Ecto neural progenitor cell (in vitro differentiated cells): ENCODE results near the gene FAF2.
"Not testable (repeated sequence)": the region's sequence is repeated elsewhere in the genome, so short reads cannot be mapped to it uniquely, and the experiment has no call there.

Experiments
- DNase-seq: peaks from one replicate; pipeline ENCODE4 v3.0.0-alpha.2; 2018; ENCODE audit warnings: low spot score

Gene FAF2

DNA sequence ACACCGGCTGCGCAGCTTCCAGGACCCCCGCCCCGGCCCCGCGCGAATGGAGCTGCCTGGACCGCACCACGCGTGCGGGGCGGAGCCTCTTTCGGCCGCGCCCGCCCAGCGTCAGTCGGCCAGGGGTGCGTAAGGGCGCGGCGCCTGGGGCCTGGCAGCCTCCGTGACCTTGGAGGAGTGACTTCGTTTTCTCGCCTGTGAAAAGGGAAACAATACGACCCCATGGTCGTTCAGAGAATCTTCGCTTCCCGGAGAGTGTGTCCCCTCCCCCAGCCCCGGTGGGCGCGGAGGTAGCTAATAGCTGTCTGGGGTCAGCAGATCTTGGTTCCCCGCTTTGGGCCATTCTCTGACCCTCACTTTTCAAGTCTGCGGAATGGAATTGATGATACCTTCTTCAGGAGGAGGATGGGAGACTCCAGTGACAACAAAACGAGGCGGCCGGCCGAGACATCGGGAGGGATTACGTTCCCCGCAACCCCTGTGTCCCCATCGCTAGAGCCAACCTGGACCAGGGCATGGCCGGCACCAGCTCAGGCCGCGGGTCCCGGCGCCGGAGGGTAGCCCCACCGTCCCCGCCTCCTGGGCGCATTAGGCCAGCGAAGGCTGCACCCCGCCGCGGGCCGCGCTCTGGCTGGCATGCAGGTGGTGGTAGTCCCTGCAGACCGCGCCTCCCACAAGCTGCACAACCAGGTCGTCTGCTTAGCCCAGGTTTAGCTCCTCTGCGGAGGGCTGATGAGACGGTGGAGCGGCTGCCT, 95.4 kb downstream of the FAF2 start:
- peak; percentile 64 for DNase-seq

DNA sequence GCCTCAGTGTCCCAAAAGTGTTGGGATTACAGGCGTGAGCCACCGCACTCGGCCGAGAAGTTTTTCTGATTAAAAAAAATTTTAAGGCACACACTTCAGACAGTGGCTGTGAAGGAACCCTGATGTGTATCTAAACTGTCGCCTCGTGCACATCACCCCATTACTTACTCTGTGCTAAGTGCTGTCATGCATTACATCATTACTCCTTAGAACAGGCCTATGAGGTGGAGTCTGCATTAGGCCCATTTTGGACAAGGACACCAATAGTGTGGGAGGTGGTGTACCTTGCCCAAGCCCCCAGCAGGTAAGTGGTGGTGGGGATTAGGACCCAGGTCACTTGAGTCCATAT, 97.2 kb downstream of the FAF2 start:
- no peak for DNase-seq

DNA sequence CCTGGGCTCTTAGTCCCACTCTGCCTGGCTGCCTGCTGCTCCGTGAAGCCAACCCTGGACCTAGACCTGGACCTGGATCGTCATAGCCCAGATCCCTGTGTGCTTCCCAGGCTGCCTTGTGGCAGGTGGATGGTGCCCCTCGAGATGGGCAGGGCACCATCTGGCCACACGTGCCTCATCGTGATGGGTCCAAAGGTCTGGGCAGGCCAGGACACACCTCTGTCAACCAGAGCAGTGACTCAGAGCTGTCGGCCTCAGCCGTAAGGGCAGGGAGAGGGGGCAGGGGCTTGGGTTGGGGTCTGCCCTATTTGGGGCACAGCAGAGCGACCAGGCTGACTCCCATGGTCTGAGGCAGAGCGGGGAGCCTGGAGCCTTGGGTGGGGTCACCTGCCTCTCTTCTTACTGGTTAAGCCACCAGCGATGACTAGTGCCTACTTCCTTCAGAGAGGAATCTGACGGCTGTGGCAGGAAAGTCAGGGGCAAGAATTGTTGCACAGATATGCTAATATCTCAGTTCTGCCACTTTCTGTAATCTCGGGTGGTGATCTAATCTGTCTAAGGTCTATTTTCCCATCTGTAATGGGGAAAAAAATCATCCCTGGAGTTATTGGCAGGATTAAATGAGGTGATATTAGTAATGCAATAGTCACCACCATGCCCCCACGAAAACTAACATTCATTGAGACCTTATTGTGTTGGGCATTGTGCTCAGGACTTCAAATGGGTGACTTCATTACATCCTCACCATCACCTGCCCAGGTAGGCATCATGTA, 97.7 kb downstream of the FAF2 start:
- no peak for DNase-seq

DNA sequence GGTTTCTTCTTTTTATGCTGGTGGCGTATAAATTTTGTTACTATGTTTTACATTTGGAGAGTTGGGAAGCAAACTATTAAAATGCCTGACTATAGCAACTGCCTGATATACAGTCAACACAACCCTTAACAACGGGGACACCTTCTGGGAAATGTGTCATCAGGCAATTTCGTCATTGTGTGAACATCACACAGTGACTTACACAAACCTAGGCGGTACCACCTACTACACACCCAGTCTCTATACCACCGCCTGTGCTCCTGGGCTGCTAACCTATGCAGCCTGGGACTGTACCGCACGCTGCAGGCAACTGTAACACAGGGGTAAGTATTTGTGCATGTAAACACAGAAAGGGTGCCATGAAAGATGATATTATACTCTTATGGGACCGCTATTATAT, 99.6 kb downstream of the FAF2 start:
- no peak for DNase-seq

DNA sequence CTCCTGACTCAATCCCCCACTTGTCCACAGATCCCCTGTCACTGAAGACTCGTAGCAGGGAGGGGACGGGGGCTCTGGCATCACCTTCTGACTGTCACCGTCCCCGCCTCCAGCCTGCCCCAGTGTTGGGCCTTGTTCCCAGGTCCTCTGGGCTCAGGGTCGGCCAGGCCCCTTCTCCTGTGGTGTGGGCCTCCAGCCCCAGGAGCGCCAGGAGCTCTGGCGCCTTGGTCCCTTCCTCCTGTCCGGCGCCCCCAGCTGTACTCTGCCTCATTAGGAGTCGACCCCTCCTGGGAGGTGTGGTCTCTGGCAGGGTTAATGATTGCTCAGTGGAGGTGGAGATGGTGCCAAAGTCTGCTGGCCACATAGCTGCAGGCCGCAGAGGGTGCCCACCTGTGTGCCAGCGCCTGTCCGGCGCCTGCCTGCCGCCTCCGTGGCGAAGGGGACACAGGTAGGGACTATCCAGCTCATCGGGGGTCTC, 100.8 kb downstream of the FAF2 start, which contains the start of gene CDHR2:
Gene CDHR2, plus strand, starts transcription at position 376 of the 478 bp plus-strand sequence. CDS start 16,011 bp downstream, outside the sequence.
- DNase-seq: no peak

DNA sequence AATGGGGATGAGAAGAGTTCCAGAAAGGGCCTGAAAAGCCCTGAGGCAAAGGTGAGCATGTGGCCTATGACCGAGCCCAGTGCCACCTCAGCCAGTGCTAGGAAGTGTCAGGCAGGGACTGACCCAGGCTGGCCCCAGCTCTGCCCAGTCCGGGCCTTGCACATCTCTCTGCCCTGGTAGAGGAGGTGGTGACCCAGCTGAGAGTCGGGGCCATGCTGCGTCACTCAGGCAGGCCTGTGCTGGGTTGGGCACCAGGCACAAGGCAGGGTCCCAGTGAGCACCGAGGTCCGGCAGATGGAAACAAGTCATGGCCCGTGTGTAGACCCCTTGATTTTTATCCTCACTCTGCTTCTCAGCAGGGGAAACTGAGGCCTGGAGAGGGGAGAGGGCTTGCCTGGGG, 101.7 kb downstream of the FAF2 start:
- no peak for DNase-seq

DNA sequence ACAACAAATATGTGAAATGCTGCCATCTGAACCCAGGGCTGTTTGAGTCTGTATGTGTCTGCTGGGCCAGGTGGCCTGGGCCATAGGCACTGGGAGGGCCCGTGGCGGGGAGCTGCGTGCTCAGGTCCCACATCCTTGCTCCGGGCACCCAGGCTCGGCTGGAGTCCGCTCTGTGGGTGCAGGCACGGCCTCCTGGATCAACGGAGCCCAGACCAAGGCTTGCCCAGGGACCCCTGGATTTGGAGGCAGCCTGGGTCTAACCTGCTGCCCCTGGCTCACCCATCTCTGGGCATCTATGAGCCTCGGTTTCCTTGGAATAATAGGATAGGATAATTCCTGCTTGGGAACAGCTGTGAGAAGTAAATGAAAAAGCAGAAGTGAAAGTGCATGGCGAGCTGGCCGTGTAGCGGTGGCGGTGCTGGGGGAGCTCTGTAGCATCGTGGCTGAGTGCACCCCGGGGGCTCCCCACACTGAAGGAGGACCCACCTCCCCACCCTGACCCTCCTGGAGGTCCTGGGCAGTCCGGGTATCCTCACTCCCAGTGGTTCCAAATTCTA, 102.2 kb downstream of the FAF2 start:
- no peak for DNase-seq

DNA sequence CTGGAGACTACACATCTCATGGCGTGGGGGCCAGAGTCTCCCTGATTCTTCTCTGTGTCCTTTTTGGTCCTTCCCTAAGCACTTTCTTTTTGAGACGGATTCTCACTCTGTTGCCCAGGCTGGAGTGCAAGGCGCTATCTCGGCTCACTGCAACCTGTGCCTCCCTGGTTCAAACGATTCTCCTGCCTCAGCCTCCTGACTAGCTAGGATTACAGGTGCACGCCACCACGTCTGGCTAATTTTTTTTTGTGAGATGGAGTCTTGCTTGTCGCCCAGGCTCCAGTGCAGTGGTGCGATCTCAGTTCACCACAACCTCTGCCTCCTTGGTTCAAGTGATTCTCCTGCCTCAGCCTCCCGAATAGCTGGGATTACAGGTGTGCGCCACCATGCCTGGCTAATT, 102.8 kb downstream of the FAF2 start:
- not testable (repeated sequence) for DNase-seq

DNA sequence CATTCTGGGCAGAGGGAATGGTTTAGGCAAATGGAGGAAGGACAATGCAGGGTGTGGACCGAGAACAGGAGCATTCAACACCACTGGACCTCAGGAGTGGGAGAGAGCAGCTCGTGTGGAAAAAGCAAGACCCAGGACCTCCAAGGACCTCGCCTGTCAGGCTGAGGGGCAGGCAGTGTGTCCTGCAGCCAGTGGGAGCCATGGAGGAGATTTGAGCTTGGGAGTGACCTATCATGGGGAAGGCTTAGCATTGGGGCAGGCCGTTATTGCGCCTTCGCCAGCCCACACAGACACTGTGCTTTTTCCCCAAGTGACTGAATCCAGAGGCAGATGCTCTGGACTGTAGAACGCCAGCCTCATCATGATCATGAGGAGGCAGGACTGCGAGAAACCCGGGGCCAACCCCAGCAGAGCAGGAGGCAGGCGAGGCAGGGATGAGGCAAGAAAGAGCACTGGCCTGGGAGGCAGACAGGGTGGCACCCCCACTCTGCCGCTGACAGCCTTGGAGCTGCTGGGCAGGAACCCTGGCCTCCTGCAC, 104.2 kb downstream of the FAF2 start:
- no peak for DNase-seq

DNA sequence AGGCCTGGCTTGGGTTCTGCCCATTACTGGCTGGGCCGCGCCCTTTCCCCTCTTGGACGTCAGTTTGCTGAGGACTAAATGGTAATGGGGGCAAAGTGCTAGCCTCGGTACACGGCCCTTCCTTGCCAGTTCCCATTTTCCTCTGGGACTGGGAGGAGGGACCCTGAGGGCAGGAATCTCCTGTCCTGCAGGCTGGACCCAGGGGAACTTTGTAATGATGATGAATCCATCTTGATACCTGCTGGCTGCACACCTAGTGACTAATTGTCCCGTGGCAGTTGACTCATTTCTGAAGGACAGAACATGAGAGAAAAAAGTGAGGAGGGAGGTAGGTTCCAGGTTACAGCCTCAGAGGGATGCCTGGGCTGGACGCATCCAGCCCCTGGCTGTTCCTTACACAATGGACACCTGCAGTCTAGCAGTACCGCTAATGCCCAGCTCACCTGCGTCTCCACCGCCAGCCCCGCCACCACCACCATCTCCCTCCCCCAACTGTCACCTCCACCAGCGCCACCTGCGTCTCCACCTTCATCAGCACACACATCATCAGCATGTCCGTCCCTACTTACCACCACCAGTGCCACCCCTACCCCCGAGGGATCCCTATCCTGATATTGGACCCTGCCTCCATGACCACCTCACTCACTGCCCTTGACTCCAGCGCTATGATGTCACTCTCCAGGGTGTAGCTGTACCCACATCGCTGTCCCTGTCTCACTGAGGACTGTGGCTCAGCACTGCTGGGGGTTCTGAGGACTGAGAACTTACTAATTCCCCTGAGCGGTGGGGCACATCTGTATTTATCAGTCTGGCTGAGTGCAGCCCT, 105.3 kb downstream of the FAF2 start:
- no peak for DNase-seq

DNA sequence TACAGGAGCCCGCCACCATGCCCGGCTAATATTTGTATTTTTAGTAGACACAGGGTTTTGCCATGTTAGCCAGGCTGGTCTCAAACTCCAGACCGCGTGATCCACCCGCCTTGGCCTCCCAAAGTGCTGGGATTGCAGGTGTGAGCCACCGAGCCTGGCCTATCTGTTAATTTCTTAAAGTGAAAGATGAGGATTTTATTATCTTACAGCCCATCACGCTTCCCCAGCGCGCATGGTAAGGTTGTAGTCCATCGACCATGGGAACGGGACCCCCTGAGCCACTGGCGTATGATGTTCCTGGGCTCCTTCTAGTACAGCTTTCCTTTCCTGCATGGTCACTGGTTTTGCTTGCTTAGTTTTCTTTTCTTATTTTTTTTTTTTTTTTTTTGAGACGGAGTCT, 109.7 kb downstream of the FAF2 start:
- no peak for DNase-seq
